ENCODE data around the gene NXN. TPM values are rescaled to one million over a fixed set of nuclear protein-coding genes. Genes with fewer than 3 reads are reported as not detected.
"Not testable (repeated sequence)": the region's sequence is repeated elsewhere in the genome, so short reads cannot be mapped to it uniquely, and the experiment has no call there.

NXN gene
- total RNA-seq, 1 donor from 2014 or later = 16.7 TPM

DNA sequence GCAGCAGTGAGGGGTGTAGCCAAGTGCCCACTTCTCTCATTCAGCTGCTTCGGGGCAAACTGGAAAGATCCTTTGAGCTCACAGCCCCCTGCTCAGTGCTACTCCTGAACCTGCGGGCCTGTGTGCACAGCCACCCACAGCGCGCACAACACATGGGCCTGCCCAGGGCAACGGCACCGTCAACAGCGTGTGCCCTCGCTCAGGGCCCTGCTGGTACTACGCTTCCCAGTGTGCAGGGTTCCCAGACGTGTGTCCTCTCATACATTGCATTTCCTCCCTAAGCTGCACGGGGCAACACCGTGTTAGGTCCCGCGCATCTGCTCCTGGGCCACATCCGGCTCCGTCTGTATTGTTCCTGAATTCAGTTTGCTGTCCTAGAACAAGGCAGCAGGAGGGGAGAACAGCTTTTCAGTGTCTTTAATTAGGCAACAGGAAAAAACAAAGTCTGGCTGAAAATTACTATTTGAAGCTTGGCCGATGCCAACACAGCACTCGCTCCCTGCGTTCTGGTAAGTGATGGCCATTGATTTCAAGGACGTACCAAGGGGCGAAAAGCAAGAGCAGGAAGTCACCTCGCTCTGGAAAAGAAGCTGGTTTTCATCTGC is 182.2 kb downstream of the NXN start:
- DNase-seq = no peak

DNA sequence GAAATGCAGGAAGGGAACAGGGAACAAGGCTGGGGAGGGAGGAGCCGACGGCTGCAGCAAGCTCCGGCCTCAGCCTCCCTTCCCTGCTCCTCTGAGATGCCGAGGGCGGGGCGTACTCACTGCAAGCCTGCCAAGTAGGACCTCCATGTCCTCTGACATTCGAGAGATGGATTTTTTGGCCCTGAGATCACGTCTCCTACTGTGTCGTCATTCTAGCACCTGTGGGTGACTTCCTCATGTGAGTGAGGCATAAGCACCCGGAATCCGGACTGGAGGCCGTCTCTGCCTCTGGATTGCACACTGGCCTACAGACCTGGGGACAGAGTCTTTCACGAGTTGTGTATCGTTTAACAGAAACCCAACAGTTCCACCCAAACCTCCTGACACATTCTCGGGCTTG is 183.0 kb downstream of the NXN start:
- no peak for DNase-seq

DNA sequence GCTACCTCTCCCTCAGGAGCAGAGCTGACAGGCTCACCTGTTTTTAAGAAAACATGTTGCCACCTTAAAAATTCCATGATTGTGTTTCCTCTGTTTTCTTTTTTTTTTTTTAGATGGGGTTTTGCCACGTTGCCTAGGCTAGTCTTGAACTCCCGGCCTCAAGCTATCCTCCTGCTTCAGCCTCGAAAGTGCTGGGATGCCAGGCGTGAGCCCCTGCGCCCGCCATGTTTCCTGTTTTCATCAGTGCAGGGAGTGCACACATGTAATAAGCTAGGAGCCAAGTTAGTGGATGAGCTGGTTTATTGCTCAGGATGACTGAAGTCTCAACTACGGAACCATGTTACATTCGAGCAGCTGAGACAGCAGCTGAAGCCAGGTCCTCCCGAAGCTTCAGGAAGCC is 183.9 kb downstream of the NXN start:
- no peak for DNase-seq

DNA sequence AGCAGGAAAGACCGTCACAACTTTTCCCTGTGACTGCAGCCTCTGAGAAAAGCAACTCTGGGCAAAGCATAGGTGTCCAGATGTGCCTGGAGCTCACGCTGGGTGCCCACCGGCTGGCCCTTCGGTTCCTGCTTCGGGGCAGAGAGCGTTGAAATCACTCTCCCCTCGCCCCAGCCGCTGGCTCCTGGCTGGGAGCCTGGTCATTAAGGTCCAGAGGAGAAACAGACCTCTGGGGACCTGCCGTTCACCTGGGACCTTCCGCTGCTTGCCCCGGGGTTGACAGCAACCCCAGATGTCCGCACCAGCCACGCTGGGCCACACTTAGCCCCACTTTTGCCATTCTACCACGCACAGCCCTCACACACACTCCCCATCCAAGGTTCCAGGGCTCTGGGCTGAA is 184.3 kb downstream of the NXN start:
- no peak for DNase-seq

DNA sequence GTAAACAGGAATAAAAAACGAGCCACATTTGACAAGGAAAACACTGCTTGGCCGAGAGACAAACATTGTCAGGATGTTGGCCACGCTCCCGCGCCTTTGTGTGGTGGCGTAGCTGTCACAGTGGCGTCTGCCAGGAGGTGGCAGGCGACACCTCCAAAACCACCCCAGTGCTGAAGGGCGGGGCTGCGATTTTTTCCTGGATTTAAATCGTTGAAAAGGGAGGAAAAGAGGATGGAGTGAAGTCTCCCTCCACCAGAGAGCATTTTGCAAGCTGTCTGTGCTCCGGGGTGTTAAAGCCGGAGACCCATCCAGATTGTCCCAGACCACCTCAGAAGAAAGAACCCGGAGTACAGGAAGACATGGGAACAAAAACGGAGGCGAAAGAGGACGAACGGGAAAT is 184.7 kb downstream of the NXN start:
- DNase-seq = peak; percentile 68

DNA sequence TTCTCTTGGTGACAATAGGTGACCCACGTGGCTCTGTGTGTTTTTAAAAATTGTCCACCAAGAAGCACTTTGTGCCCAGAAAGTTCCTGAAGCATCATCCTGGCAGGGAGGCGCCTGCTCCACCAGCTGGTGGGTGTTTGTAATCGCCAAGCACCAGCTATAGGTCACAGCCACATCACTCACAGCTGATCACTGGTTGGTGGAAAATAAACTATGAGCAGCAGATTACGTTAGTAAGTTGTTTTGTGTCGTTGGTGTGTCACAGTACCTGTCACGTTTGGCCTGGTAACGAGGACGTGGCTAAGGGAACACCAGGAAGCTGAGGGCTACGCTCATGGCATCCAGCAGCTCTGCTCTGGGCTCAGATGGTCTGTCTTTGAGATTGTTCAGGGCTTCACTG is 187.3 kb downstream of the NXN start:
- DNase-seq = no peak

DNA sequence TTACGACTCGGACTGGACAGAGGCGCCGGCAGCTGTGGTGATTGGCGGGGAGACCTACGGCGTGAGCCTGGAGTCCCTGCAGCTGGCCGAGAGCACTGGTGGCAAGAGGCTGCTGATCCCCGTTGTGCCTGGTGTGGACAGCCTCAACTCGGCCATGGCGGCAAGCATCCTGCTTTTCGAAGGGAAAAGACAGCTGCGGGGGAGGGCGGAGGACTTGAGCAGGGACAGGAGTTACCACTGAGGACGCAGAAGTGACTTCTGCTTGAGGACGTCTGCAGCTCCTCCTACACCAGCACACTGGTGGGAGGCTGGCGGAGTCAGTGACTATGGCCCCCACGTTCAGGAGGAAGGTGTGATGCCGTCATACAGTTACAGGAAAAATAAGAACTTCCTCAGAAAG is 187.7 kb downstream of the NXN start:
- DNase-seq = no peak

DNA sequence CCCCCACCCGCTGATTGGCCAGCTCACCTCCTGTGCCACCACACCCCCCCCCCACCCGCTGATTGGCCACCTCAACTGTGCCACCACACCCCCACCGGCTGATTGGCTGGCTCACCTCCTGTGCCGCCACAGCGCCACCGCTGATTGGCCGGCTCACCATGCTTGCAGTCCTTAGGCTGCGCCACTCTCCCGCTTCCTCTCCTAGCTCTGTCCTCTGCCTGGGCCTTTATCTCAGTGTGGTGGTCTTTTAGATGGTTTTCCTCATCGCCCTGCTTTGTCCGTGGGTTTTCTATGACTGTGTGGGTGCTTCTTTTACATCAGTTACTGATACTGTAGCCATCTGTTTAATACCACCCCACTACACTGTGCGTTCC is 188.7 kb downstream of the NXN start:
- not testable (repeated sequence) for DNase-seq

DNA sequence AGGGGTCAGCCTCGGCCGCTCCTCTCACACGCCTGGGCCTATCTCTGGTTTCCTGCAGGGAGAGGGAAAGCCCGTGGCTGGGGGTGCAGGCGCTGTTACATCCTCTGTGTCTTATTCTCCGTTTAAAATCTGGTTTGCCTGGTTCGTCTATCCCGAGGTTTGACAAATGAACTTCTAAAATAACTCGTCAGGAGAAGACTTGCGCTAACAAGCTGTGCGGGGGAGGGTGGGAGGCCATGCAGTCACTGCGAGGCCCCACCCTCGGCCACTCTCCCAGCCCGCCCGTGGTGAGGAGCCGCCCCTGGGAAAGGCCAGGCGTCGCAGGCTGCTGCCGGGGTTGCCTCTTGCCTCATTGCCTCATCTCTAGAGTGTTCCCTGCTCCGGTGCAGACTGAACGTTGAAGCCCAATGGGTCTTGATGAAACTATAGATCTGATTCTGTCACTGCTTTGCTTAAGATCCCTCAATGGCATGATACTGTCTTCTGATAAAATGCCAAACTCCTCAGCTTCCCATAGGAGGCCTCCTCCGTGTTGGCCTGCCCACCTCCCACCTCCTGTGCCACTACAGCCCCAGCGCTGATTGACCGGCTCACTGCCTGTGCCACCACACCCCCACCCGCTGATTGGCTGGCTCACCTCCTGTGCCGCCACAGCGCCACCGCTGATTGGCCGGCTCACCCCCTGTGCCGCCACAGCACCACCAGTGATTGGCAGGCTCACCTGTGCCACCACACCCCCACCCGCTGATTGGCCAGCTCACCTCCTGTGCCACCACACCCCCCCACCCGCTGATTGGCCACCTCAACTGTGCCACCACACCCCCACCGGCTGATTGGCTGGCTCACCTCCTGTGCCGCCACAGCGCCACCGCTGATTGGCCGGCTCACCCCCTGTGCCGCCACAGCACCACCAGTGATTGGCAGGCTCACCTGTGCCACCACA is 189.4 kb downstream of the NXN start:
- DNase-seq = not testable (repeated sequence)

DNA sequence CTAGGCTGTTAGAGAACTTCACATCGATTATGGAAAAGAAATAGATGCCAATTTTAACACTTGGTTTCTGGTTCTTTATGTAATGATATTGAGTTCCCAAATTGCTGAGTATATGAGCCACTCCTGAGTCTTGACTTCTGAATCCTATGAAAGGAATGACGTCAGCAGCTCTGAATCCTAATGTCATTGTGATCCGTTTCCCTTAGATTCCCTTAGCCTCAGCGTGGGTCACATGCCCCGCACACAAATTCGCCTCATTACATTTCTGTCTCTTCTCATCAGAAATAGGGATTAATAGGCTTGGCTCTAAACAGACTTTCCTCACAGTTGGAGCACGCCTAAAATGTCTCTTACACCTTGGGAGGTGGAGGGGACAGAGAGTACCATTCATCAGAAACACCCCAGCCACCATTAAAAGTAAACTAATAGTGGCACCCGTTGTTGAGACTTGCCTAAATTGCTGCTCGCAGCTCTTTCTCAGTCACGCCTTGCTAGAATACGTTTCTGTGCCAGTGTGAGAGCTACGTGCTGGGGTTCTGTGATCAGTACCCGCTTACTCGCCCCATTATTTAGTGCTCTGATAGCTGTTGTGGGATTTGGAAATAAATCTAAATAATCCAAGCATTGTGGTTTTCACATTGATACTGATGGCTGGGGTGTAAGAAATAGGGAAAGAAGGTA is 190.3 kb downstream of the NXN start:
- no peak for DNase-seq

DNA sequence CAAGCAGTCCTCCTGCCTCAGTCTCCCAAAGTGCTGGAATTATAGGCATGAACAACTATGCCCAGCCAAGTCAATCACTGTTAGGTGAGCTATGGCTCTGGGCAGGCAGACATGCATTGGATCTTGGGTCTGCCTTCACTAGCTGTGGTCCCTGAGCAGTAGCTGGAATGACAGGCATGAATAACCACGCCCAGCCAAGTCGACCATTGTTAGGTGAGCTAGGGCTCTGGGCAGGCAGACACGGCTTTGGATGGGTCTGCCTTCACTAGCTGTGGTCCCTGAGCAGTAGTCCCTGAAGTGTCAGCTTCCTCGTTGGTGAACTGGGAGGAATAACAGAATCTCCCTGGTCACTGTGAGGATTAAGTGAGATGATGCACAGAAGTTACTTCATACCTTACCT is 191.0 kb downstream of the NXN start:
- DNase-seq = no peak

DNA sequence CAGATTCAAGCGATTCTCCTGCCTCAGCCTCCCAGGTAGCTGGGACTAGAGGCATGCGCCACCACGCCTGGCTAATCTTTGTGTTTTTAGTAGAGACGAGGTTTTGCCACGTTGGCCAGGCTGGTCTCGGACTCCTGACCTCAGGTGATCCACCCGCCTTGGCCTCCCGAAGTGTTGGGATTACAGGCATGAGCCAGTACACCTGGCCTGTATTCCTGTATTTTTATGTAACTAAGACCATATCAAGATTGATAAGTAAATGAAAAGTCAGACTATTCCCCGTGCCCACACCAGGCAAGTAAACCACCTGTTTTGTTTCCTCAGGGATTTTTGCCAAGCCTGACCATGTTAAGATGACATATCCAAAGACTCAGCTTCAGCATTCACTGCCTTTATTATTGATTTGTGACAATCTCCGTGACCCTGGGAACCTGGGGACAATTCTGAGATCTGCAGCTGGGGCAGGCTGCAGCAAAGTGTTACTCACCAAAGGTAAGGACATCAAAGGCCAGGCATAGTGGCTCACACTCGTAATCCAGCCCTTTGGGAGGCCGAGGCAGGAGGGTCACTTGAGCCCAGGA is 191.8 kb downstream of the NXN start:
- DNase-seq = no peak

DNA sequence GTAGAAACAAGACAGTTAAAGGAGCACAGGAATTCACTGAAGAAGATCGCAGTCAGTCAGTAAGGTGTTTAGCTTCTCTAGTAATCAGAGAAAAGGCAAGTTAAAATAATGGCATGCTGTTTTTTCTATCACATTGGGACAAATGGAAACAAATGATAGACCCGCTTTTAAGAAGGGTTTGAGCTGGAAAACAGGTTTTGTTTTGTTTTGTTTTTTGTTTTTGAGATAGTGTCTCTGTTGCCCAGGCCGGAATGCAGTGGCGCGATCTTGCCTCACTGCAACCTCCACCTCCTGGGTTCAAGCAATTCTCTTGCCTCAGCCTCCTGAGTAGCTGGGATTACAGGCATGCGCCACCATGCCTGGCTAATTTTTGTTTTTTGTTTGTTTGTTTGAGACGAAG is 193.7 kb downstream of the NXN start:
- not testable (repeated sequence) for DNase-seq

DNA sequence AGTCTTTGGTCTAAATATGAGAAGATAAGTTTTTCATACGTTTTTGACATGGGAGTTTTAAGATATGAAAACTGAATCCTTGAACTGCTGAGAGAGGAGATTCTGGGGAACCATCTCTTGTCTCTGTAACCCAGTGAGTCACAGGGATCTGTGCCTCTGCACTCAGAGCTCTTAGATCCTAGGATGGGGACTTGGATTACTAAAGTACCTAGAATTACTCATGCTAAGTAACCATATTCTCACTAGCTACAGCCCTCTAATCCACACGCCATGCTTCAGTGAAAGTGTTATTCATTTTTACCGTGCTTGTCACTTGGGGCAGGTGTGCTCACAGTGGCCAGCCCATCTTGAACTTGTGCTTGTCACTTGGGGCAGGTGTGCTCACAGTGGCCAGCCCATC is 195.4 kb downstream of the NXN start:
- DNase-seq = no peak

DNA sequence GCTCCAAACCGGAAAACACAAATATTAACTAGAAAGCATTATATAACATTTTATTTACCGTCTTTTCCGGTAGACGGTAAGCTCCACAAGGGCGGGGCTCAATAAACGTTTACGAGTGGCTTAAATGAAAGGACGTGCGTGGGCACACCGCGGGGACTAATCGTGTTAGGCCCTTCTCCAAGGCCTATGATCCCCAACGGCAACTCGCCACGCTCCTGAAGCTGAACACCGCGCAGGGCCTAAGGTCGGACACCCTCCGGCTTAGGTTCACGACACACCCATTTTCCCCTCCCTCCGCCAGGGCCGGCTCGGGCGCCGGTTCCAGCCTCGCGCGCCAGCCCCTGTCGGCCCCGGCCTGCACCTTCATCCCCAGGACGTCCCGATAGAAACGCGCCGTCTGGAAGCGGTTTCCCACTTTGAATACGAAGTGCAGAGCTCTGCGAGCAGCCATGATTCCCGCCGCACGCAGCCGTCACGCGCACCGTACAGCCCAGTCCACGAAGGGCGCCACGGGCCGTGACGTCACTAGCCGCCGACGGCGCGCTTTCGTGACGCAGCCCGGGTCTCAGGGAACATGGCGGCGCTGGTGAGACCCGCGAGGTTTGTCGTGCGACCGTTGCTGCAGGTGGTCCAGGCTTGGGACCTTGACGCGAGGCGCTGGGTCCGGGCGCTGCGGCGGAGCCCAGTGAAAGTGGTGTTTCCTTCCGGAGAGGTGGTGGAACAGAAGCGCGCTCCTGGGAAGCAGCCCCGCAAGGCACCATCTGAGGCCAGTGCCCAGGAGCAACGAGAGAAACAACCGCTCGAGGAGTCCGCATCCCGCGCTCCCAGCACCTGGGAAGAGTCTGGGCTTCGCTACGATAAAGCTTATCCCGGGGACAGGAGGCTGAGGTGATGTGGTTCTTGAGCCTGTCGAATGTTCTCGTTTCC is 197.5 kb downstream of the NXN start, which contains the start of the genes GLOD4 and MRM3:
Gene GLOD4 (minus strand): TSS at position 476 of the 927 bp plus-strand sequence. CDS start 25 bp downstream, at position 451.
Gene MRM3 (plus strand): TSS at position 549 of the 927 bp plus-strand sequence. CDS start 26 bp downstream, at position 575.
- DNase-seq = peak; percentile 82

DNA sequence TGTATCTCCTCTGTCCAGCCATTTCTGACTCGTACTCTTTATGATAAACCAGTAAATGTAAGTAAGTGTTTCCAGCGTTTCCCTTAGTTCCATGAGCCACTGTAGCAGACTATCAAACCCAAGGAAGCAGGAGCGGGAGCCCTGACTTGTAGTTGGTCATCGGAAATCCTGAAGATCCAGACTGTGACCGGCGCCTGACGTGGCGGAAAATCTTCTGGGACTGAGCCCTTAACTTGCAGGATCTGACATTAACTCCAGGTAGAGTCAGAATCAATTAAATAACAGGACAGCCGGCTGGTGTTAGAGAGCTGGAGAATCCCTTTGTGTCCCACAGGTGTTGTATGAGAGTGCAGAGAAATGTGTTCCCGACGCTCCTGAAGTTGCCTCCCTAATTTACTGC is 201.5 kb downstream of the NXN start:
- no peak for DNase-seq

DNA sequence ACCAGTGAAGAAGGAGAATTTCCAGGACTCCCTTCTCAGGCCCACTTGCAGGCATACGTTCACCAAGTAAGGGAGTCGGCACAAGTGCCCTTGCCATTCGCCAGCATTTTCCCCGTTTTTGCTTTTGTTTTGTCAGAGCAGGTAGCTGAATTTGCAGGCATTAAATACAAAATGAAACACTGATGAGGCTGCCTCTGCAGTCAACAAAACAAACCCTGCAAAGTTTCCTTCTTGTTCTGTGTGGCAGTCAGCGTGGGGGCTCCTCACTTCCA is 205.3 kb downstream of the NXN start:
- DNase-seq = no peak

DNA sequence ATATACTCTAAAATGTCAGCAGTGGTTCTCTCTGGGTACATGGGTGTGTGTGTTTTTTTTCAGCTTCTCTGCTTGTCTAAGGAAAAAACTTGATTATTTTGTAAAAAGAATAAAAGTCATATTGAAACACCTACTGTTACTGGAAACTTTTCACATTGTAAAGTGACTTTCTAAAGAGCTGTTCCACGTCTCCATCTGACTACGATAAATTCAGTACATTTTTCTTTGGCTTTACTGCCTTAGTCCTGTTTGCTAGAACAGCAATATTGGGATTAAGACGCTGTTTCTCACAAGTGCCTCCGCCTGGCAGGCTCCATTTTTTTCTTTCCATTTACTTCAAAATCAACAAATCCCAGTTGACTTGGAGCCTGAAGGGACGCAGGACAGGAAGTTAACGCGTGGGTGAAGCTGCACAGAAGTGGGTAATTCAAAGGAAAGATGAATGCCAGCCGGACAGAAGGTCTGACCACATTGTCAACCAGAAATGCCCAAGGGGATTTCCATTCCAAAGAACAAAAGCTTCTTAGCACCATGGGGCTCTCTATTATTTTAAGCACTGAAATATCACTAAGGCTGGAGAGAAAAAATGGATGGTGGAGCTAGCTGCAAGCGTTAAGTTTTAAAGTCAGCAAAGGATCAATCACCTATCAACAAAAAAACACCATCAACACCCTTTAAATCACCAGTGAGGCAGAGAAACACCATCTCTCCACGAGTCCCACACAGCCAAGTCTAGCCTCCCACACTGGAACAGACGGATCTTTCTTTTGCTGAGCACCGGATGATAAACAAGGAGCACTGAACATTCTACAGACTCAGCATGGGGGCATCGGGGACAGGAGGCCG is 205.9 kb downstream of the NXN start:
- no peak for DNase-seq

DNA sequence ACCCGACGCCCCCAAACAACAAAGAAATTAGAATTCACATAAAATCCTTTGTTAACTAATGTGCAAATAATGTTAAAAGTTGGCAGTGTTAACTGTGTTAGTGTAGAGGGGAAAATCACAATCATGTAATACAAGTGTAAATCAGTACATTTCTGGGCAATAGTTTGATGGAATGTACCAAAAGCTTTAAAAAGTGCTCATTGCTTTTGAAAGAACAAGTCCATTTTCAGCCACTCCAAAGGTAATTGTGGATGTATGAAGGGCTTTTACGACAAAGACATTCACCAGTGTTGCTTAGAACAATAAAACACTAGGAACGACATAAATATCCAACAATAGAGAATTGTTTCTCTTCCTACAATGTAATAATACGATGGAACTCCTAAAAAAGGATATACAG is 206.6 kb downstream of the NXN start:
- DNase-seq = no peak

DNA sequence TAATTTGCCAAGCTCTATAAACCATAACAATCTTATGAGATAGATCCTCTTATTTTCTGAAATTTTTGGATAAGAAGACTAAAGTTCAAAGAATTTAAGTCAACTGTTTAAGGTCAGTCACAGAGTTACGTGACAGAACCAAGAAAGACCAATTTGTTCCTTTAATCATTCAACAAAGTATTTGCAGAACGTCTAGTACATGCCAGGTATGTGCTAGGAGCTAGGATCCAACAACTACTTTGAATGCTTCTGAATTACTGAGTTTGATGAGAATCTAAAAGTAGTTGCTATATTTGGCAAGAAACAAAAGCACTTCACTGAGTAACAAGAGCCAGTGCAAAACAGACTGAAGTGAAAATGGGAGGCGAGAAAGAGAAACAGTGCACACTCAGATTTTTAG is 212.5 kb downstream of the NXN start:
- DNase-seq = no peak

DNA sequence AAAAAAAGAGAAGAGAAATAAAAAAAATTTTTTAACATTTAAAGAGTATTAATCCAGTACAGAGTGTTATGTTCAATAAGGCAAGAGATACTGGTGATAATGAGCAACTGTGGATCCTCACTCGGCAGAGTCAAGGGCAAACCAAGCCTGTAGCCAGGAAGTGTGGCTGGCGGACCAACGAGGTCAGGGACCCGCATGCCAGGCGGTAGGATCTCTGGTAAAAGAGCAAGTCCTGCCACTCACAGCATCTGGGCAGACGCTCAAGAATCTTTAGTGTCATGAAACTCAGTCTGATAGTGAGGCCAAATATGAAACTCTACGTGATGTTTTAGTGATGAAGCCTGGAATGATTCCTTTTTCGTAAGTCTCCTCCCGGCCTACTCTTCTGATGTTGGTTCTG is 219.2 kb downstream of the NXN start:
- no peak for DNase-seq
